GM21515 (cell line): ENCODE data around the gene CD74.

Experiments used
- ATAC-seq: cut with Tn5 transposase; IDR thresholded peaks from one replicate; pipeline ENCODE4 v1.9.1; 2021; ENCODE audit not compliant: unreplicated experiment

The CD74 gene

GRCh38 chr5:150410524-150411244, 2.0 kb downstream of the CD74 start:
- ATAC-seq = no peak

- ATAC-seq = peak; percentile 25
These were observed 2.8 kb downstream of the CD74 start for GRCh38 chr5:150409638-150410523.

GRCh38 chr5:150408231-150408943, 4.3 kb downstream of the CD74 start:
- ATAC-seq = no peak

- no peak for ATAC-seq
These were observed 5.5 kb downstream of the CD74 start for GRCh38 chr5:150407096-150407720.

- ATAC-seq = no peak
These were observed 6.0 kb downstream of the CD74 start for GRCh38 chr5:150406723-150407095.

GRCh38 chr5:150406103-150406722, 6.5 kb downstream of the CD74 start:
- ATAC-seq = no peak

- no peak for ATAC-seq
These were observed 7.5 kb downstream of the CD74 start for GRCh38 chr5:150404941-150405816.

- ATAC-seq = no peak
These were observed 8.2 kb downstream of the CD74 start for GRCh38 chr5:150404535-150404934.

- ATAC-seq = no peak
These were observed 8.6 kb downstream of the CD74 start for GRCh38 chr5:150404121-150404520.

- no peak for ATAC-seq
These were observed 9.8 kb downstream of the CD74 start for GRCh38 chr5:150402901-150403342.

- no peak for ATAC-seq
These were observed 10.4 kb downstream of the CD74 start for GRCh38 chr5:150402229-150402773.

GRCh38 chr5:150401376-150402228, 11.1 kb downstream of the CD74 start:
- ATAC-seq = no peak

GRCh38 chr5:150401076-150401375, 11.7 kb downstream of the CD74 start:
- ATAC-seq = no peak

- no peak for ATAC-seq
These were observed 12.2 kb downstream of the CD74 start for GRCh38 chr5:150400316-150401075.

GRCh38 chr5:150399524-150400211, 13.0 kb downstream of the CD74 start:
- ATAC-seq = no peak

GRCh38 chr5:150398722-150399523, 13.8 kb downstream of the CD74 start:
- peak; percentile 49 for ATAC-seq
